Bronchial epithelial cell (primary cell): ENCODE measurements around the gene RBM4. TPM values are rescaled to one million over a fixed set of nuclear protein-coding genes. Genes with fewer than 3 reads are reported as not detected.

Experiments
- DNase-seq: peaks from one replicate; pipeline ENCODE4 v3.0.0-alpha.2; 2010; ENCODE audit warnings: low read depth
- FAIRE-seq: peaks from 2 replicates; lab custom pipeline; 2011; peaks lifted over from hg19 to GRCh38; lab: Jason Lieb, UNC
- H3K27me3 ChIP-seq: 2 replicates; pipeline ENCODE4 v1.5.1; 2011; ENCODE audit warnings: low read length; ENCODE audit not compliant: control insufficient read depth, insufficient read depth
- H3K36me3 ChIP-seq: 2 replicates; pipeline ENCODE4 v1.5.1; 2011; ENCODE audit warnings: low read length; ENCODE audit not compliant: control insufficient read depth, insufficient read depth
- H3K4me3 ChIP-seq: 2 replicates; pipeline ENCODE4 v1.5.1; 2011; ENCODE audit warnings: mild to moderate bottlenecking, low read depth, low read length, control low read depth
- CTCF ChIP-seq: IDR thresholded peaks from 2 replicates; pipeline ENCODE4 v1.5.1; 2011; ENCODE audit warnings: mild to moderate bottlenecking, moderate library complexity, low read length, control low read depth, inconsistent platforms; ENCODE audit not compliant: insufficient read depth, severe bottlenecking
- total RNA-seq: library from RNA; depleted of rRNA; stranded (reverse); fragments of >200 nt; gene quantifications from 2 replicates; pipeline ENCODE4 v1.2.1, GENCODE V29; 2014

RBM4 gene
- total RNA-seq, 1 donor from 2014 or later, result 173 TPM

DNA sequence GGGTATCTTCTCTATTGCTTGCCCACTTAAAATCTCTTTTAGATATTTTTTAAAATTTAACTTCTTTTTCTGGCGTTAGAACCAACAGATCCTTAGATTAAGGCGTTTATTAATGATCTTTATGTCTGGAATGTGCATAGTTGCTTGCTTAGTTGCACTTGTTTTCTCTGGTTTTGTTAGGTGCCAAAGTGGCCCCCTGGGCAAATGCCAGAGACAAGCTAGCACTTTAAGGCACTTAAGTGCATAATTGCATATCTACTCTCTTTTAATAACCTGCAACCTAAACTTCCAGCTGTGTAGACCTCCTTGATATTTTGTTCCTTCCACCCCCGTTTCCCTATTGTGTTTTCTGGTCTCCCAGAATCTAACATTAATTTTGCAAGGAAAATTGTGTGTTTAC, 3.3 kb downstream of the RBM4 start:
- DNase-seq (no peak), FAIRE-seq (no peak)
- H3K36me3 ChIP-seq, result peaks cover 30% of the 10 kb centered on the region
- TF ChIP-seq CTCF, result no peak
- H3K4me3 ChIP-seq, result no peak overlapping the region
- H3K27me3 ChIP-seq, result no peaks in the 10 kb centered on the region

DNA sequence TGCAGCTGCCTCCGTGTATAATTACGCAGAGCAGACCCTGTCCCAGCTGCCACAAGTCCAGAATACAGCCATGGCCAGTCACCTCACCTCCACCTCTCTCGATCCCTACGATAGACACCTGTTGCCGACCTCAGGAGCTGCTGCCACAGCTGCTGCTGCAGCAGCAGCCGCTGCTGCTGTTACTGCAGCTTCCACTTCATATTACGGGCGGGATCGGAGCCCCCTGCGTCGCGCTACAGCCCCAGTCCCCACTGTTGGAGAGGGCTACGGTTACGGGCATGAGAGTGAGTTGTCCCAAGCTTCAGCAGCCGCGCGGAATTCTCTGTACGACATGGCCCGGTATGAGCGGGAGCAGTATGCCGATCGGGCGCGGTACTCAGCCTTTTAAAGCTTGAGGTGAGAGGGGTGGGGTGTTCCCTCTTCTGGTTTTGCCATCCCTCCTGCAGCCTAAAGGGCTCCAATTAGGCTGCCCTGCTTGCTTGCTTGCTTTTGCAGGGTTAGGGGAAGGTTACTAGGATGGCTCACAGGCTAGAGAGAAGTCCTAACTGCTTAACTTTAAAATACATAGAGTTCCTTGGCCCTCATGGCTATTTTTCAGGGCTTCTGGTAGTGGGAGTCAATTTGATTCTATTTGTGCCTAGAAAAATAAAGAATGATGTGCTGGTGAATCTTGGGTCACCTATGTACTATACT, 5.4 kb downstream of the RBM4 start:
- H3K27me3 ChIP-seq, result no peaks in the 10 kb centered on the region
- DNase-seq (no peak), FAIRE-seq (no peak)
- H3K36me3 ChIP-seq, result peaks cover 35% of the 10 kb centered on the region
- no peak for TF ChIP-seq CTCF
- H3K4me3 ChIP-seq, result no peak overlapping the region

DNA sequence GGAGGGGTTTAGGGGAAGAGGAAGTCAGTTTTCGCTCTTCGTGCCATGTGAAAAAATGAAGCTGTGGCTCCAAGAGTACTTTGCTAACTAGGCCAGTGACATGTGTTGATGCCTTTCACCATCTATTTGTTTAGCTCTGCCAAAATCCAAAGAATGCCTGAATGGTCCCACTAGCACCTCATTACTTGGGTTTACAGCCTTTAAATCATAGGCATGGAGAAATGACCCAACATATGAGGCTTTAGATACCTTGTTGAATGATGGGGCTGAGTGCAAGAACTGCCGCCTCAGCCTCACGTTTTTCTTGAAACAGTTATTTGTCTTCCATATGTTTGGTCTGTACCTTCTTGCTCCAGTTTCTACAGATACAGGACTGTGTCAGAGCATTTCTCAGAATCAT, 8.3 kb downstream of the RBM4 start:
- no peak for TF ChIP-seq CTCF
- Histone ChIP-seq H3K27me3 (no peaks in the 10 kb centered on the region), H3K4me3 (no peak overlapping the region), H3K36me3 (peaks cover 33% of the 10 kb centered on the region)
- DNase-seq (no peak), FAIRE-seq (no peak)

GRCh38 chr11:66649903-66650302, 11.4 kb downstream of the RBM4 start:
- no peaks in the 10 kb centered on the region for H3K27me3 ChIP-seq
- DNase-seq (no peak), FAIRE-seq (no peak)
- H3K36me3 ChIP-seq, result peaks cover 23% of the 10 kb centered on the region
- no peak overlapping the region for H3K4me3 ChIP-seq
- no peak for TF ChIP-seq CTCF

DNA sequence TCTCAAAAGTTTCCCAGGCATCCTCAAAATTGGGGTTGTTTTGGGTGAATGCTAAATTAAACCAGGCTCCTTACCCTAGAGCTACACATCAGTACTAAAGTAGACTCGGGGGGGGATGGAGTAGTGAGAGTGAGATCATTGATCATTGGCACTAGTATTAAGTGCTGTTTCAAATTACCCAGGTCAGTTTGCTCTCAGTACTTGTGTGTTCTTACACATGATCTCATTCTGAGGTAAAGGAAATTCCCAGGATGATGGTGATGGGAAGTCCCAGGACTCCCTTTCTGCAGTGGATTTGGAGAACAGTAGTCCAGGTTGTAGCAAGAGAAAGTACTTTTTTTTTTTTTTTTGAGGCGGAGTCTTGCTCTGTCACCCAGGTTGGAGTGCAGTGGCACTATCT, 12.5 kb downstream of the RBM4 start:
- FAIRE-seq (no peak), DNase-seq (peak; percentile 43)
- H3K36me3 ChIP-seq, result peaks cover 16% of the 10 kb centered on the region
- no peaks in the 10 kb centered on the region for H3K27me3 ChIP-seq
- TF ChIP-seq CTCF, result no peak
- no peak overlapping the region for H3K4me3 ChIP-seq

GRCh38 chr11:66652651-66653050, 14.1 kb downstream of the RBM4 start:
- DNase-seq, result no peak
- FAIRE-seq, result no peak
- Histone ChIP-seq H3K27me3 (no peaks in the 10 kb centered on the region), H3K4me3 (no peak overlapping the region), H3K36me3 (peaks cover 9% of the 10 kb centered on the region)
- no peak for TF ChIP-seq CTCF
